GM12872 (cell line): ENCODE results near the gene FAM181B.

ENCODE experiments used
- CTCF ChIP-seq: IDR thresholded peaks from 3 replicates; pipeline ENCODE4 v1.5.1; 2011; ENCODE audit warnings: low read depth, mild to moderate bottlenecking, low read length, moderate library complexity; ENCODE audit not compliant: insufficient read depth

The FAM181B gene

GRCh38 chr11:82733444-82734119 is at the start of gene FAM181B:
TSS of gene FAM181B (minus strand) at chr11:82733864. CDS start at chr11:82733729, 135 bp downstream.
- no peak for TF ChIP-seq CTCF

- no peak for TF ChIP-seq CTCF
Measured at GRCh38 chr11:82782825-82783374, 49.2 kb upstream of the FAM181B start.

GRCh38 chr11:82778776-82779175 is 45.1 kb upstream of the FAM181B start:
- no peak for TF ChIP-seq CTCF

- TF ChIP-seq CTCF, result no peak
Measured at GRCh38 chr11:82776377-82776776, 42.7 kb upstream of the FAM181B start.

- peak; percentile 94 for TF ChIP-seq CTCF
Measured at GRCh38 chr11:82775736-82776346, 42.2 kb upstream of the FAM181B start.

- no peak for TF ChIP-seq CTCF
Measured at GRCh38 chr11:82775218-82775617, 41.6 kb upstream of the FAM181B start.

GRCh38 chr11:82771781-82772180 is 38.1 kb upstream of the FAM181B start:
- TF ChIP-seq CTCF, result no peak
